Measurements from ENCODE around the gene PDPK1. TPM values are rescaled to one million over a fixed set of nuclear protein-coding genes. Genes with fewer than 3 reads are reported as not detected.
"Not testable (repeated sequence)": the region's sequence is repeated elsewhere in the genome, so short reads cannot be mapped to it uniquely, and the experiment has no call there.

Gene PDPK1
- total RNA-seq, 4 donors from 2014 or later, result 22.2 to 34.5 (median 25.6) TPM

- peak; percentile 91 for ATAC-seq (ENCODE audit: low FRiP score)
- no peak for TF ChIP-seq CTCF (IDR thresholded peaks at IDR 0.05)
Measured at GRCh38 chr16:2531696-2532493, 5.9 kb upstream of the PDPK1 start.

GRCh38 chr16:2532494-2533141, 5.2 kb upstream of the PDPK1 start:
- no peak for TF ChIP-seq CTCF (IDR thresholded peaks at IDR 0.05)
- DNase-seq (ENCODE audit: low spot score) (no peak), ATAC-seq (ENCODE audit: low FRiP score) (peak; percentile 33)

More at GRCh38 chr16:2531696-2532493, 5.9 kb upstream of the PDPK1 start:
- DNase-seq (ENCODE audit: low spot score), result peak; percentile 91

- ATAC-seq (ENCODE audit: low FRiP score); DNase-seq (ENCODE audit: low spot score): not testable (repeated sequence)
Measured at GRCh38 chr16:2533142-2533755, 4.6 kb upstream of the PDPK1 start.

- no peak for DNase-seq (ENCODE audit: low spot score)
- ATAC-seq (ENCODE audit: low FRiP score), result no peak
- TF ChIP-seq CTCF (IDR thresholded peaks at IDR 0.05), result no peak
Measured at GRCh38 chr16:2533912-2534311, 3.9 kb upstream of the PDPK1 start.

GRCh38 chr16:2534335-2534734, 3.5 kb upstream of the PDPK1 start:
- DNase-seq (ENCODE audit: low spot score); ATAC-seq (ENCODE audit: low FRiP score): not testable (repeated sequence)

- DNase-seq (ENCODE audit: low spot score) (no peak), ATAC-seq (ENCODE audit: low FRiP score) (no peak)
- TF ChIP-seq CTCF (IDR thresholded peaks at IDR 0.05), result no peak
Measured at GRCh38 chr16:2535625-2536013, 2.2 kb upstream of the PDPK1 start.

GRCh38 chr16:2539192-2539844, 1.5 kb downstream of the PDPK1 start:
- not testable (repeated sequence) for ATAC-seq (ENCODE audit: low FRiP score); DNase-seq (ENCODE audit: low spot score)

- not testable (repeated sequence) for DNase-seq (ENCODE audit: low spot score); ATAC-seq (ENCODE audit: low FRiP score)
Measured at GRCh38 chr16:2539845-2540458, 2.1 kb downstream of the PDPK1 start.

GRCh38 chr16:2540912-2541311, 3.1 kb downstream of the PDPK1 start:
- DNase-seq (ENCODE audit: low spot score); ATAC-seq (ENCODE audit: low FRiP score): not testable (repeated sequence)

- not testable (repeated sequence) for ATAC-seq (ENCODE audit: low FRiP score); DNase-seq (ENCODE audit: low spot score)
Measured at GRCh38 chr16:2541409-2541808, 3.6 kb downstream of the PDPK1 start.

- not testable (repeated sequence) for DNase-seq (ENCODE audit: low spot score); ATAC-seq (ENCODE audit: low FRiP score)
Measured at GRCh38 chr16:2543771-2544170, 6.0 kb downstream of the PDPK1 start.

GRCh38 chr16:2550283-2550878, 12.6 kb downstream of the PDPK1 start:
- not testable (repeated sequence) for ATAC-seq (ENCODE audit: low FRiP score); DNase-seq (ENCODE audit: low spot score)

GRCh38 chr16:2551420-2551889, 13.6 kb downstream of the PDPK1 start:
- not testable (repeated sequence) for ATAC-seq (ENCODE audit: low FRiP score); DNase-seq (ENCODE audit: low spot score)

Data from omental fat pad (tissue), 4 donors.